Activated CD8-positive, alpha-beta T cell treated with anti-CD3 and anti-CD28 coated beads for 36 hours (primary cell): Measurements from ENCODE around the gene FOXP2. TPM values are rescaled to one million over a fixed set of nuclear protein-coding genes. Genes with fewer than 3 reads are reported as not detected.

Experiments used
- ATAC-seq: fragments of 200-7000 bp; cut with Tn5 transposase; one replicate; pipeline ENCODE4 v1.10.0; 2021; ENCODE audit warnings: mild to moderate bottlenecking, moderate library complexity
- CTCF ChIA-PET: fragments of 350-600 bp; sonication (Branson Sonifier 250); formaldehyde crosslinking; loops from one replicate; lab custom pipeline; 2021; ENCODE audit warnings: antibody characterized with exemption; lab: Charles Lee
- POLR2A ChIA-PET: fragments of 350-600 bp; sonication (Branson Sonifier 250); formaldehyde crosslinking; loops from one replicate; lab custom pipeline; 2021; ENCODE audit warnings: antibody characterized with exemption; lab: Charles Lee
- DNase-seq: peaks from one replicate; pipeline ENCODE4 v3.0.0-alpha.2; 2020
- H3K27ac Mint-ChIP-seq: one replicate; pipeline ENCODE4 v1.8.0; 2021; ENCODE audit warnings: mild to moderate bottlenecking, mixed read lengths
- H3K27me3 Mint-ChIP-seq: one replicate; pipeline ENCODE4 v1.8.0; 2021; ENCODE audit warnings: mixed read lengths
- H3K36me3 Mint-ChIP-seq: one replicate; pipeline ENCODE4 v1.8.0; 2021; ENCODE audit warnings: low read depth, mixed read lengths
- H3K4me1 Mint-ChIP-seq: one replicate; pipeline ENCODE4 v1.8.0; 2021; ENCODE audit warnings: low read depth, mixed read lengths
- H3K4me3 Mint-ChIP-seq: one replicate; pipeline ENCODE4 v1.8.0; 2021; ENCODE audit warnings: mild to moderate bottlenecking, moderate library complexity, mixed read lengths
- H3K9me3 Mint-ChIP-seq: one replicate; pipeline ENCODE4 v1.8.0; 2021; ENCODE audit warnings: mixed read lengths
- intact Hi-C: fragments of 100-400 bp; cut with micrococcal nuclease; formaldehyde crosslinking; loops from one replicate; pipeline ENCODE4 v1.10.0; 2022
- total RNA-seq, 2 experiments: library from RNA; stranded (reverse); gene quantifications; one replicate each; pipeline ENCODE4 v1.2.3, GENCODE V29; 2021
- TF ChIP-seq, protein P1 (sequence below): fragments of 200-600 bp; IDR thresholded peaks from one replicate; pipeline ENCODE4 v1.8.0; 2022; ENCODE audit warnings: antibody characterized with exemption, mild to moderate bottlenecking

FOXP2 gene
- total RNA-seq, 2 experiments from 2014 or later, result not detected

DNA sequence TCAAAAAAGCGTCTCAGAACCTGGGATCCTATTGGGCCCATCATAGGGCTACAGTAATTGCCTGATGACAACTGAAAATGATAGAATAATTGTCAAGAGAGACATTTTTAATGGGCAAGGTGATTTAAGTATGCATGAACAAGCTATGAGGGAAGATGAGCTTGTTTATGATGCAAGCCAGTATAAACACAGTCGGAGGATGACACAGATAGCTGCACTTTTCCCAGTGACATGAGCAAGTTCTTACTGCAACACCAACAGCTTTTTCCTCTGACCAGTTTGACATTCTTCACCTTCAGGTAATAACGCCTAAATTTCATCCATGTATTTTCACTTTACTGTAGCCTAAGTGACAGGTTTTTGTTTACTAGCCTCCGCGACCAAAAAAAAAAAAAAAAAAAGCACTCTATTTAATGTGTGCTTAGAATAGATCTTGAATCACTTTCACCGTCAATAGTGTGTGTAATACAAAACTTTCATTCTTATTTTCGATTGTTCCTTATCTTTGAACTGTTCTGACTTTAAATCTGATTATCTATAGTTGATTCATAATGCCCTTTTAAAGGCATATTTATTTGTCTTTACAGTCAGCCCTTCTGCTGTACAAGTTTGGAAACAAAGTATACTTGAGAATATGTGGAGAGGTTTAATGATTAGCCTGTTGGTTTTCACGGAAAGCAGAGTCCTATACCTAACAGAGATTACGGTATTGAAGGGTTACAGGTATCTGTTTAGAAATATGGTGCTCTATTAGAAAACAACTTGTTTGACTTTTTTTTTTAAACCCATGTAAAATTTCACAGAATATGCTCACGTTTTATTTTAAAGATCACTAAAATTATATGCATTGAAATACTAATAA lies 1.7 kb downstream of the FOXP2 start:
- TF ChIP-seq, protein P1, sequence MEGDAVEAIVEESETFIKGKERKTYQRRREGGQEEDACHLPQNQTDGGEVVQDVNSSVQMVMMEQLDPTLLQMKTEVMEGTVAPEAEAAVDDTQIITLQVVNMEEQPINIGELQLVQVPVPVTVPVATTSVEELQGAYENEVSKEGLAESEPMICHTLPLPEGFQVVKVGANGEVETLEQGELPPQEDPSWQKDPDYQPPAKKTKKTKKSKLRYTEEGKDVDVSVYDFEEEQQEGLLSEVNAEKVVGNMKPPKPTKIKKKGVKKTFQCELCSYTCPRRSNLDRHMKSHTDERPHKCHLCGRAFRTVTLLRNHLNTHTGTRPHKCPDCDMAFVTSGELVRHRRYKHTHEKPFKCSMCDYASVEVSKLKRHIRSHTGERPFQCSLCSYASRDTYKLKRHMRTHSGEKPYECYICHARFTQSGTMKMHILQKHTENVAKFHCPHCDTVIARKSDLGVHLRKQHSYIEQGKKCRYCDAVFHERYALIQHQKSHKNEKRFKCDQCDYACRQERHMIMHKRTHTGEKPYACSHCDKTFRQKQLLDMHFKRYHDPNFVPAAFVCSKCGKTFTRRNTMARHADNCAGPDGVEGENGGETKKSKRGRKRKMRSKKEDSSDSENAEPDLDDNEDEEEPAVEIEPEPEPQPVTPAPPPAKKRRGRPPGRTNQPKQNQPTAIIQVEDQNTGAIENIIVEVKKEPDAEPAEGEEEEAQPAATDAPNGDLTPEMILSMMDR, result no peak
- H3K4me1 Mint-ChIP-seq, result no peaks in the 10 kb centered on the region
- H3K9me3 Mint-ChIP-seq, result no peaks in the 10 kb centered on the region
- ChIA-PET CTCF (no interaction called here), POLR2A (no interaction called here)
- H3K4me3 Mint-ChIP-seq, result no peak overlapping the region
- ATAC-seq (no peak), DNase-seq (no peak)
- intact Hi-C loops, result no loop called here
- no peak overlapping the region for H3K27ac Mint-ChIP-seq
- no peaks in the 10 kb centered on the region for H3K27me3 Mint-ChIP-seq
- H3K36me3 Mint-ChIP-seq, result no peaks in the 10 kb centered on the region

DNA sequence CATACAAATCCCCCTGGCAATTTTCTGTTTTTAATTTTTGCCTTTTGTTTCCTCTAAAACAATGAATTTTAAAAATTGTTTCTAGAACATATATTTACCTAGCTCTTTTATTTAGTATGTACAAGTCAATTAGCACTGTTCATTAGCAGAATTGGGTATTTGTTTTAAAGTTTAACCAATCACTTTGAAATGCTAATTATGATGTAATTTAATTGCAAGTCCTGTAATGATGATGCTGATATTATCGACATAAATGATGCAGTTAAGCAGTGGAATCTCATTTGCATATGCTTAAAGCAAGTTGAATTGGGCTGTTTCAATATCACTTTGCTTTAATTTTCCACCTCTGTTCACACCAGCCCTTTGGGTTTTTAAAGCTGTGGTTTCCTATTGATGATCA lies 2.7 kb downstream of the FOXP2 start:
- H3K4me3 Mint-ChIP-seq, result no peak overlapping the region
- ATAC-seq (no peak), DNase-seq (no peak)
- TF ChIP-seq, protein P1, result no peak
- no peaks in the 10 kb centered on the region for H3K4me1 Mint-ChIP-seq
- no peaks in the 10 kb centered on the region for H3K9me3 Mint-ChIP-seq
- H3K27ac Mint-ChIP-seq, result no peak overlapping the region
- POLR2A ChIA-PET, result no interaction called here
- no peaks in the 10 kb centered on the region for H3K27me3 Mint-ChIP-seq
- CTCF ChIA-PET, result no interaction called here
- intact Hi-C loops, result no loop called here
- H3K36me3 Mint-ChIP-seq, result no peaks in the 10 kb centered on the region

DNA sequence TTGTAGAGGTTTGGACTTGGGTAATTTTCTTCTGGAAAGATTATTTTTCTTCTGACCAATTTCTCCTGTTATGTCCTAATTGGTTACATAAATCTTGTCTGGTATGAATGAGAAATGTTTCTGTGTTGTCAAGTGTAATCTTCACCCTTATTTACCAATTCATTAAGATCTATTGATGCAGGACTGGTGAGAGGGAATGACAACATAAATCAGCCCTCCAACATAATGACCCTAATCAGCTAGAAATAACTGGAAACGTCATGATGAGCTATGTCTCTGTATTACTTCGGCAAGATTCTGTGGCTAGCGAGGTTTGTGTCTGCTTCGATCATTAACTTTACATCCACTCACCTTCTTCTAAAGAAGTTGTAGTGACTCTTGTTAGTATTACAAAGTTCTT lies 3.5 kb downstream of the FOXP2 start:
- no peak for DNase-seq
- ChIA-PET CTCF (no interaction called here), POLR2A (no interaction called here)
- Mint-ChIP-seq H3K36me3 (no peaks in the 10 kb centered on the region), H3K9me3 (no peaks in the 10 kb centered on the region), H3K27ac (no peak overlapping the region), H3K4me1 (no peaks in the 10 kb centered on the region), H3K27me3 (no peaks in the 10 kb centered on the region), H3K4me3 (no peak overlapping the region)
- ATAC-seq, result no peak
- intact Hi-C loops, result no loop called here
- TF ChIP-seq, protein P1, result no peak

DNA sequence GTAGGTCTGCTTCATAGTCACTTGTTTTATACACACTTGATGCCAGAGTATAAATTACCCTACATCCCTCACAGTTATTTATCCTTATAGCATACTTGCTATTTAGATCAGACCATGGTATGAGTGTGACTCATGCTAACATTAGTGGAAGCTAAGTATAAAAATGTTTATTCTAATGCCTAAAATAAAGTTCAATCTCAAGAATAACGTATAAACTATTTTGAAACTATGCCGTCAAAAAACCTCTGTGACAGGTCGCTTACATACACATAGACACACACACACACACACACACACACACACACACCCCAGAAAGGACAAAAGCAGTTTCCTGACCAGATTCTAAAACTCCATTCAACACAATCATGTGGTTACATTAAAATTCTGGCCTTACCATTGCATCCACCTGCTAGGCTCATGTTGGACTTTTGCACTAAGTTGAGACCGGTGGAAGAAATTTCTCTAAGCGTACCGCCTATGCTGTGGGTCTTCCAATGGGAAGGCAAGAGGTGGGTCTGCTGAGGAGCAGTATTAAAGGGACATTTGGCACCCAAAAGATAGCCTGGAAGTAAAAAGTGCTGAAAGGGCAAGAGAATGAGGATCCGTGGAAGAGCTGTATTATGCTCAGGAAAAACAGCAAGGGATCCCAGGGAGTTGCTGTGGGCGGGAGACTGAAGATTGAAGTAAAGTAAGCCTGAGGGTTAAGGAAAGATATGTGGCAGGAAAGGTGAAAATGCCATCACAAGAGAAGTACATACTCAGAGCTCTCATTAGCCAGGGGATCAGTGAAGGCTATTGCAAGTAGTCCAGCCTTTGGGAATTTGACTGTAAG lies 5.0 kb downstream of the FOXP2 start:
- CTCF ChIA-PET, result no interaction called here

More for the DNA sequence above, 5.0 kb downstream of the FOXP2 start:
- Mint-ChIP-seq H3K4me3 (no peak overlapping the region), H3K27me3 (no peaks in the 10 kb centered on the region), H3K9me3 (no peaks in the 10 kb centered on the region), H3K4me1 (no peaks in the 10 kb centered on the region), H3K36me3 (no peaks in the 10 kb centered on the region), H3K27ac (no peak overlapping the region)
- DNase-seq (no peak), ATAC-seq (no peak)
- TF ChIP-seq, protein P1, result no peak
- POLR2A ChIA-PET, result no interaction called here
- intact Hi-C loops, result no loop called here
